Activated CD4-positive, alpha-beta T cell treated with anti-CD3 and anti-CD28 coated beads, Interleukin-2, Interleukin-4, amounts not matched to agents 100 ng/mL and 50 ng/mL, durations not matched to agents 16 hours and 8 hours (primary cell): ENCODE data around the gene PRR15L.
"Not testable (repeated sequence)": the region's sequence is repeated elsewhere in the genome, so short reads cannot be mapped to it uniquely, and the experiment has no call there.

Source experiments
- DNase-seq: peaks from one replicate; pipeline ENCODE4 v3.0.0-alpha.2; 2020; ENCODE audit warnings: low spot score

PRR15L gene

DNA sequence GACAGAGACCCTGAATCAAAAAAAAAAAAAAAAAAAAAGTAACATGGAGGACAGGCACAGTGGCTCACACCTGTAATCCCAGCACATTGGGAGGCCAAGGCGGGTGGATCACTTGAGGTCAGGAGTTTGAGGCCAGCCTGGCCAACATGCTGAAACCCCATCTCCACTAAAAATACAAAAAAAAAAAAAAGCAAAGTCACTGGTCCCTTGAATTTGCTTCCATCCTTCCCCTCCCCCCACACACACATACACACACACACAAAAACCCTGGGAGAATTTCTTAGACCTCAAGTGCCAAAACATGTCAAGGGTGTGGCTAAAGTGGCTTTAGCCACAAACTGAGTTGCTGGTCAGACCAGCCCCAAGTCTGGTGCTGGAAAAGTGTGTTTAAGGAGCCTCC, 30.8 kb upstream of the PRR15L start:
- DNase-seq = not testable (repeated sequence)

DNA sequence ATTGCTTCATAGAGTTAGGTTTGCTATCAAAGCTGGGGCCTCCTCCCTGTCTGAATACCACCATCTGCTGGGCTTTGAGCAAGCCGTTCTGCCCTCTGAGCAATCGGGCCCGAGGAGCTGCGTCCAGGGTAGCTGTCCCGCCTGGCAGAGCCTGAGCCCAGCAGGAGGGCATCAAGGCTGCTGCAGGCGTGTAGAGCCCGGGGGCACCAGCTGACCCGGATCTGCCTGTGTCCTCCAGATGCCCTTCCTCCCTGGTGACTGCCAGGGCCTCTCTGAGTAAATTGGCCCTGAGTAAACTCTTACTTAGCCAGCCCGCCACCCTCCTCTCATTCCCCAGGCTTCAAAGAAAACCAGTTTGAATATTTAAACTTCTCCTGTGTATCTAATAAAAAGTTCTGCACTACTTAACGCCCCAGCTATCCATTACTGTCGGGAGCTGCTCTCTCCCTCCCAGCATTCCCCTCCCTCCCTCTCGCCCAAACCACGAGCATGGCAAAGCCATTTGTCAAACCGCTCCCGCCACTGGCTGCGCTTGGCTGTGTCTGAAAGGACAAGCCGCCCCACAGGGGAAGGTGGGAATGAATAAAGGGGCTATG, 29.7 kb upstream of the PRR15L start:
- no peak for DNase-seq

DNA sequence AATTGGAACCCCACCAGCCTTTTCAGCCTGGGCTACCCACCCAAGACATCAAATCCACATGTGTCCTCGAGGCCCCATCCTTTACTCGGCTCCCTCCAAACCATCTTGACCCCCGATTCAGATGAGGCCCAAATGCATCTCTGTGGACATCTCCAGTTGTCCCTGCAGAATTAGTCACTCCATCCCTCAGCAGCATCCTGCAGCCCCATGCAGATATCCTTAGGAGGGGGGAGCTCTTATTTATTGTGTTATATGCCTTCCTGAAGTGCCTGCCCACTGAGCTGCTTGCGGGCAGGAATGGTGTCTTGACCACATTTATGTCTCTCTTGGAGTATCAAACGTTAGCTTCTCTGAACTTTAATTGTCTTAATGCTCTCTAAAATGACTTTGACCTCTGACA, 28.8 kb upstream of the PRR15L start:
- no peak for DNase-seq

DNA sequence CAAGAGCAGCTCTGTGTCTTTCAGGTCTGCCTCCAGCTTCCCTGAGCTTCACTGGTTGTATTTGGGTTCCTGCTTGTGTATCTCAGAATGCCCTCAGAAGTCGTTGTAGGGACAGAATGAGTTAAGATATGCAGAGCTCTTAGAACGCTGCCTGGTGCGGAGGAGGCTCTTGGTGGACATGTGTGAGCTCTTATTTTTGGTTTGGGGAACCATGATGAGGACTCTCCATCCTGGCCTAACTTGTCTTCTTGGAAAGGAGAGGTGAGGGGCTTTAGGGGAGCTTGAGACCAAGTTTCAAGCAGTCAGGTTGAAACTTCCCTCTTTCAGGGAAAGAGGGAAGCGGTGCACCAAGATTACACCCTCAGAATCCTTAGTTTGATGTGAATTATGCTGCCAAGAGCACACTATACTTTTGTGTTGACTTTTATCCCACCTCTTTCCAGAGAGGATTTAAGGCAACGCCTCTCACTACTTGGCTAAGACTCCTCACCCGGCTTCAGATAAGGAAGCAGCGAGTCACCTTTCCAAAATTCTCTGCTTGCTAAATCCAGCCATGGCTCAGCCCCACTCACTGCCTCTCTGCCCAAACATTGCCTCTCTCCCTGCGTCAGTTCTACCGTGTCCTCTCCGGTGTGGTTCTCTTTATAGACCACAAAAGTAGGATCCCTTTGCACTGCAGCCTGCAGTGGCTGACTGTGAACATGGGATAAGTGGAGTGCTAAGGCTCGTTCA, 26.0 kb upstream of the PRR15L start:
- DNase-seq = no peak

DNA sequence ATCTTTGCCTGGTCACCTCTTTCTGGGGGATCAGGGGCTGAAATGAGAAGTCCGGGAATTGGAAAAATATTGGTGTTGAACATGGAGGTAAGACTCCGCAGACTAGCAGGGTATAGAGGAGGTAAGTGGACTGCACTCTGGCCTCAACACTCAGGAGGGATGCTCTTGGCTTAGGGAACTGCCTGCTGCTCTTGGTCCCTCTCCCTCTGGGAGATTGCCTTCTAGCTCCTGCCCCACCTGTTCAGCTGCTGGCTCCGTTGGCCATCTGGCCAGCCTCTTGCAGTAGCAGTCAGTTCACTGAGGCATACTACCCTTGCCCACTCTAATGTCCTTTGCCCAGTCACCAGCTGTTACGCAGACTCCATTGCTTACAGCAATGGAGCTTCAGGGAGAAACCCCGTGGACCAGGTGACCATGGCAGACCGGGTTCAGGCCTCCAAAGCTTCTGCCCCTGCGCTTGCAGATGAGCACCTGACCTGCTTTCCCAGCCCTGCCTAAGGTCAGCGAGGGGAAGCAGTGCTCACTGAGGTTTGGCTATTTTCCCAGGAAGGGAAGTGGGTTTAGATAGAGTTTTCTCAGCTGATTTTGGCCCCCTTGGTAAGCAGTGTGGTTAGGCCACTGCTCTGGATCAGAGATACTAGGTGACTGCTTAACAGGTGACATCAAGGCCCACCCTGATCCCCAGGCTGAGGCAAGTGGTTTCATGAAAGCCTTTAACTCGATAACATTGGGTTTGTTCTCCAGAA, 25.1 kb upstream of the PRR15L start:
- DNase-seq = no peak

DNA sequence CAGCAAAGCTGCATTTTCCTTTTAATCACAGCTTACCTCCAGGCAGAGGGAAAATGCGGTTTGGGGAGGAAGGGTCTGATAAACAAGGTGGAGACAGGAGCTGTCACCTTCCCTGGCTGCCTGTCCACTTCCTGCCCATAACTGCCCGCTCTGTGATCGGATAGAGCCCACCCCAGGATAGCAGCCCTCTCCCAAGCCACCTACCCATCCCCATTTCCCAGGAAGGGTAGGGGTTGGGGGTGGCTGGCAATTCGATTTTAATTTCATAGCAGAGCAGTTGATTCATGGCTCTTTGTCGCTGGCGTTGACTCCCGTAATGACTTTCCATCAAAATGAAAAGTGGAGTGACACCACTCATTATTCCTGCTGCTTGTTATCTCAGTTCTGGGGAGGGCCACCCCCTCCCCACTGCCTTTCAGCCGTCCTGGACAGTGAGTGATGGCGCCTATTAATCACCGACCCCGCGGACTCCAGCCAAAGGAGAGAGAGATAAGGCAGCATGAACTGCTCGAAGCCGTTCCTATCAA, 24.5 kb upstream of the PRR15L start:
- DNase-seq = no peak

DNA sequence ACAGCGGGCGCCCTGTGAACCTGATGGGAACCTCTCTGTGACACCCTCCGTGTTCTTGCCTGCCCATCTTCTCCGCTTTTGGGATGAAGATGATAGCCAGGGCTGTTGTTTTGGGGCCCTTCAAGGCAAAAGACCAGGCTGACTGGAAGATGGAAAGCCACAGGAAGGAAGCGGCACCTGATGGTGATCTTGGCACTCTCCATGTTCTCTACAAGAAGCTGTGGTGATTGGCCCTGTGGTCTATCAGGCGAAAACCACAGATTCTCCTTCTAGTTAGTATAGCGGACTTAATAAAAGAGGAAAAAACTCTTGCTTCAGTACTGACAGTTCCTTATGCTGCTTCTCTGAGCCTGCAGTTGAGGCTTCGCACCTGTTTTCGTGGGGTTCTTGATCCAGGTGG, 23.8 kb upstream of the PRR15L start:
- DNase-seq = peak; percentile 38

GRCh38 chr17:47980541-47980940, 22.9 kb upstream of the PRR15L start:
- DNase-seq = no peak

GRCh38 chr17:47978324-47978723, 20.6 kb upstream of the PRR15L start:
- DNase-seq = peak; percentile 48

DNA sequence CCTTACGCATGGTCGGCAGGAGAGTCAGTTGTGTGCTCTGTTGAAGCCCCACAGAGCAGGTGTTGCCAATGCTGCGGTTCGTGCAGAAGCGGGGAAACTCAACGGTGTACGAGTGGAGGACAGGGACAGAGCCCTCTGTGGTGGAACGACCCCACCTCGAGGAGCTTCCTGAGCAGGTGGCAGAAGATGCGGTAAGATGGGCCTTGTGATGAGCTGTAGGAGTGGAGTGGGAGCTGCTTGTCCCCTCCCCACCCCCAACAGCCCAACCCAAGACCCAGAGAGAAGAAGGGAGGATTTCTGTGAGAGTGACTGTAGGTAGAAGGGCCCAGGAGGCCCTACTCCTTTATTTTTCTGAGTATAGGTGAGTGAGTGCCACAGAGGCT, 18.1 kb upstream of the PRR15L start:
- DNase-seq = no peak

GRCh38 chr17:47975189-47975822, 17.6 kb upstream of the PRR15L start:
- DNase-seq = no peak

DNA sequence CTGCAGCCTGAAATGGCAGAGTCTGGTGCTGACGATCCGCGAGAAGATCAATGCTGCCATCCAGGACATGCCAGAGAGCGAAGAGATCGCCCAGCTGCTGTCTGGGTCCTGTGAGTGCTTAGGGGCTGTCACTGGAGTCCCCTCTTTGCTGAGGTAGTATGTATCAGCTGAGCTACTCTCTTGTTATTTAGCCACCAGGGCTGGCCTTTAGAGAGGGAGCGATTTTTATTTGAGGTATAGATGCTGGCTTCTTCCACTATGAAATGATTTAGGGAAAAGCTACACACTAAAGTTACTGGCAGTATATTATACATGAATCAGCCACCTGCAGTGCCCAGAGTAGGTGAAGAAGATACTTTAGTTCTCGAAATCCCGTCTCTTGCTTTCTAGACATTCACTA, 15.9 kb upstream of the PRR15L start:
- DNase-seq = no peak

DNA sequence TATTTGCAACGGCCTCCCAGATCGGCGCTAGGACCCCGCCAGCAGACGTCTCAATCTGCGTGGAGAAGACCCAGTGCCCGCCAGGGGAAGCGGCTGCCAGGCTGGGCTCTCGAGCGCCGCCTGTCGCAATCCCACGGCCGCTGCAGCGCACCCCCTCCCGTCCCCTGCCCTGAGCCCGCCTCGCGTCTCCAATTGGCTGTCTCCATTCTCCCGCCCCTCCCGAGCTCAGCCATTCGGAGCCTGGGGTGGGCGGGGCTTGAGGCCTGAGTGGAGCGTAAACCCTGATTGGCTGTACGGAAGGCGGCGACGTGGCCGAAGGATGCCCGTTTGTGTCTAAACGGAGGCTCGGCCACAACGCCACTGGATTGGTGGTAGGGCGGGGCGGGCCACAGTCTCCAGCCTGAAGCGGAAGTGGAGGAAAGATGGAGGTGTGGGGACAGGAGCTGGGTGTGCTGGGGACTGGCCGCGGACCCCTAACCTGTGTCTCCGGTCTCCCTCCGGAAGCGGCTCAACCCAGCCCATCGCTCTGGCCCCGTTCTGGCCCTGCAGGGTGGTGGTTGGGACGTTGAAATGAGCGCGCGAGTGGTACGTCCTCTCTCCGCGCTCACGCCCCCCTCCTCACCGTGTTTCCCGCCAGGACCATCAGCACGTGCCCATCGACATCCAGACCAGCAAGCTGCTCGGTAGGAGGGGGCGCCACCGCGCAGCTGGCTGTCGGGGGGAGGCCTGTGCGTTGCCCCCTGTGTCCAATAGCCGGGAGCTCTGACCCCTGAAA, 13.2 kb upstream of the PRR15L start, which contains the start of gene CDK5RAP3:
Gene CDK5RAP3, plus strand, starts transcription at position 389 of the 775 bp plus-strand sequence. Its CDS starts 34 bp downstream, at position 423.
- DNase-seq = peak; percentile 100

DNA sequence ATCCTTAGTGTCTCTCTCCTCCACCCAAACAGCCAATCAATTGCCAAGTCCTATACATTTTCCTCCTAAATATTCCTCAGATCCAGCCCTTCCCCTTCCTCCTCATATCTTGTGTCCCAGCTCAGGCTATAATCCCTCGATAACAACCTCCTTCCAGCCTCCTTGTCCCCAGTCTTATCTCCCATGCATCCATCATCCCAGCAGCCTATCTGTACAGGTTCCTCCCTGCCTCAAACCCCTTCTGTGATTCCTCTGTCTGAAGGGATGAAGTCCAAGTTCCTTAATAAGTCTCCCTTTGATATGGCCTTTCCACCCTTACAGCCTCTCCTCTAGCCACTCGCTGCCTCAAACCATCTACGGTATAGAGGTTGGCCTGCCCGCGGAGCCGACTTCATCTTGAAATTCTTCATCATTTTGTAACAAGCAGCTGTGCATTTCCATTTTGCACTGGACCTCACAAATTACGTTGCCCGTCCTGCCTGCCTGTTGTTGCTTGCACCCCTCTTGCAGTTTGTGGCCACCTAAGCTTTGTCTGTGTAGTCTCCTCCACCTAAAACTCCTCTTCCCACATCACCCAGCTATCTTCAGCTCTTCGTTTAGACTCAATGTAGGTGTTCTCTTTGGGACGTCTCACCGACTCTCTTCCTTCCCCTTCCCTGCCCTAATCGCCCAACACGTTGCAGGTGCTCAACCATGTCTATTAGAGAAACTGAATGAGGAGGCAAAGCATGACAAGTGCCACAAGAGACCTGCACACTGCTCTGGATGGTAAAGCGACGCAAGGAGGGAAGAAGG, 12.4 kb upstream of the PRR15L start:
- DNase-seq = no peak

- no peak for DNase-seq
Measured at GRCh38 chr17:47968836-47969235, 11.2 kb upstream of the PRR15L start.

DNA sequence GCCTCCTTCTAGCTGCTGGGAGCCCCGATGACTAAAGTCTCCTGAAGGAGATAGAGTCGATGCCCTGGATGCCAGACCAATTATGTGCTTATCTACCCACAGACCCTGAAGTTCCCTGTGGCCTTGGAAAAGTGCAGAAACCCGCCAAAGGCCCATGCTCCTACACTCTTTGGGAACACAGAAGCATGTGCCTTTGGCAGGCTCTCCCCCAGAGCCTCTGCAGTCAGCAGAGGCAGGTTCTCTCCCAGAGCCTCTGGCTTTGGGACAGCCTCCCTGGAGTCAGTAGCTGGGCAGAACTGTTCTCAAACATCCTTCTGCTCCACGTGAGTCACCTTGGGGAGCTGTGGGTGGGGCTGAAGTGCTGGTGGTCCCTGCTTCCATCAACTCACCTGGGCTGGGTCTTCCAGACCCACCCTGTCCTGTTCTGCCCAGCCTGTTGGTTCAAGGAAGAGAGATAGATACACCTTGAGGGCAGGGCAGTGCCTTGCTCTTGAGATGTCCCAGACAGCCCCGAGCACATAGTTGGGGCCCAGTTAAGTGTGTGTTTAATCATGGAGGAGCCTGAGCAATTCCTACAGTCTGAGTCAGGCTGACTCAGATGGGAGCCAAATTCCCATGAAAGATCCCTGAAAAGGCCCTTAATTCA, 10.0 kb upstream of the PRR15L start:
- DNase-seq = no peak

DNA sequence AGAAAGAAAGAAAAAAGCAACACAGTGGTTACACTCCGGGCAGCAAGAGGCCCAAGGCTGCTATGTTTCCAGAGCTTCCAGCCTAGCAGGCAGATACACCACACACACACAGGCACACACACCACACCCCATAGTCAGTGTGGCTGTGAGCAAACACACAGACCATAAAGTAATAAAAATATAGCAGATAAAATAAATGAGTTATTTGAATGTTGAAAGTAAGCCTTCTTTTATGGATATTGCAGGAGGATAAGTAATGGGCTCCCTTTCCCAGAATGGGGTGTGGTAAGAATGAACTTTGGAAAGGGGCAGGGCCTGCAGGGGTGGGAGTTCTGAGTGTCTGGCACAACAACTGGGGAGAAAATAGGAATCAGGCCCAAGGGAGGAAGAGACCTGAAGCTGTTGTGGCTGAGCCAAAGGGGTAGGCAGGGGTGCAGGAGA, 8.4 kb upstream of the PRR15L start:
- no peak for DNase-seq

DNA sequence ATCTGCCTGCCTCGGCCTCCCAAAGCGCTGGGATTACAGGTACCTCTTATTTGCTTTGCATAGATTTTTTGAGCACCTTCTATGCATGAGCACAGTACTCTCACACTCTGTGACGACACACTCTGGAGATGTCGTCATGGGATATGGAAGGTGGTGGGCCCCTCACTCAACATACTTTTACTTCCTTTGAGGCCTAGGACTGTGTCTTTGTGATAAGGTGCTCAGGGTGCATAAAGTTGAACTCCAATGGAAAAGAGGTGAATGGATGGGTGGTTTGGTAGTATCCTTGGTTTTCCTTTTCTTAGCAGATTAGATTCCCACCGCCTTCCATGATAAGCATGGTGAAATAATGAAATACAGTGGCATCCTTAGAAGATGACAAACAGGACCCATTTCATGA, 7.2 kb upstream of the PRR15L start:
- DNase-seq = no peak

GRCh38 chr17:47962901-47963300, 5.2 kb upstream of the PRR15L start:
- no peak for DNase-seq

DNA sequence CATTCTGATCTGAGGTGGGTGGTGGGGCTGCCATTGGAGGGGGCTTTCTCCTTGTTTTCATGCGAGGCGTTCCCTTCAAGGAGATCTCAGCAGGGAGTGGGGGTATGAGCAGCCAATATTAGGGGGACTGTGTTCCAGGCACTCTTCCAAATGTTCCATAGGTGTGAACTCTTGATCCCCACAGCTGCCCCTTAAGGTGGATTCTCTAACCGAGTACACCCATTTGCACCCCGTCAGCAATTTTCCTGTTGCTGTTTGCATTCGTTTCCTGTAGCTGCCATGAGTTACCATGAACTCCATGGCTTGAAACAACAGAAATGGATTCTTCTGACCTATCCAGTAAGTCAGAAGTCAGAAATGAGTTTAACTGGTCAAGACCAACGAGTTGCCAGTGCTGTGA, 3.7 kb upstream of the PRR15L start:
- DNase-seq = no peak
